Dermis blood vessel endothelial cell (primary cell): Measurements from ENCODE around the gene PTCD3. TPM values are rescaled to one million over a fixed set of nuclear protein-coding genes. Genes with fewer than 3 reads are reported as not detected.

Source experiments
- DNase-seq: peaks from one replicate; pipeline ENCODE4 v3.0.0; 2010
- total RNA-seq: library from RNA; depleted of rRNA; stranded (reverse); fragments of >200 nt; gene quantifications from 2 replicates; pipeline ENCODE4 v1.2.3, GENCODE V29; 2014

The PTCD3 gene
- total RNA-seq, 1 donor from 2014 or later, result 82.2 TPM

- no peak for DNase-seq
Observed at GRCh38 chr2:86147793-86148192, 41.8 kb downstream of the PTCD3 start.

- no peak for DNase-seq
Observed at GRCh38 chr2:86150502-86150901, 44.5 kb downstream of the PTCD3 start.

- no peak for DNase-seq
Observed at GRCh38 chr2:86157009-86157556, 51.0 kb downstream of the PTCD3 start.

GRCh38 chr2:86158286-86158685, 52.3 kb downstream of the PTCD3 start:
- DNase-seq, result no peak

GRCh38 chr2:86160156-86160952, 54.3 kb downstream of the PTCD3 start:
- no peak for DNase-seq

- no peak for DNase-seq
Observed at GRCh38 chr2:86170449-86170848, 64.4 kb downstream of the PTCD3 start.

- DNase-seq, result no peak
Observed at GRCh38 chr2:86171295-86171694, 65.3 kb downstream of the PTCD3 start.

- DNase-seq, result no peak
Observed at GRCh38 chr2:86172610-86173009, 66.6 kb downstream of the PTCD3 start.

- no peak for DNase-seq
Observed at GRCh38 chr2:86174445-86174844, 68.4 kb downstream of the PTCD3 start.

GRCh38 chr2:86175828-86176227, 69.8 kb downstream of the PTCD3 start:
- no peak for DNase-seq

GRCh38 chr2:86176597-86176996, 70.6 kb downstream of the PTCD3 start:
- no peak for DNase-seq

- peak; percentile 12 for DNase-seq
Observed at GRCh38 chr2:86185517-86186212, 79.6 kb downstream of the PTCD3 start.

- no peak for DNase-seq
Observed at GRCh38 chr2:86186431-86186830, 80.4 kb downstream of the PTCD3 start.

- no peak for DNase-seq
Observed at GRCh38 chr2:86189782-86190416, 83.9 kb downstream of the PTCD3 start.

Other genes with a start within 250 kb of the PTCD3 start
- 9.9 and 13.7 TPM in 2 replicates for gene ST3GAL5, start 217.2 kb upstream of the PTCD3 start, total RNA-seq
- 13.6 and 26.2 TPM in 2 replicates for gene POLR1A, start 349 bp upstream of the PTCD3 start, total RNA-seq
- 58.5 and 91.5 TPM in 2 replicates for gene IMMT, start 89.2 kb downstream of the PTCD3 start, total RNA-seq
- gene MRPL35, start 93.2 kb downstream of the PTCD3 start, total RNA-seq, result 43.2 and 63.1 TPM in 2 replicates
- 4.9 and 13.4 TPM in 2 replicates for gene REEP1, start 231.4 kb downstream of the PTCD3 start, total RNA-seq